Peyer's patch (tissue), 4 donors: ENCODE measurements around the gene ARNT2.

Experiments used
- CTCF ChIP-seq, 6 experiments: fragments of 450-650 bp in 4 of 6; fragments of 200-600 bp in 2 of 6; sonication (generic) in 1 of 6; IDR thresholded peaks; one replicate each; pipeline ENCODE4 v1.5.1; 2017 to 2019; ENCODE audit warnings: antibody characterized with exemption in 6 of 6, mild to moderate bottlenecking in 3 of 6, moderate library complexity in 1 of 6
- POLR2A ChIP-seq, 2 donors: fragments of 450-650 bp; IDR thresholded peaks; one replicate each; pipeline ENCODE4 v1.5.1; 2017; ENCODE audit warnings: antibody characterized with exemption in 2 of 2, mild to moderate bottlenecking in 2 of 2, moderate library complexity in 2 of 2

- TF ChIP-seq CTCF (IDR thresholded peaks at IDR 0.05) (no peak), POLR2A (IDR thresholded peaks at IDR 0.05) (no peak)
These were observed 41.3 kb downstream of the ARNT2 start for GRCh38 chr15:80445300-80446041.
